ENCODE results near the gene TBR1.

Gene TBR1

DNA sequence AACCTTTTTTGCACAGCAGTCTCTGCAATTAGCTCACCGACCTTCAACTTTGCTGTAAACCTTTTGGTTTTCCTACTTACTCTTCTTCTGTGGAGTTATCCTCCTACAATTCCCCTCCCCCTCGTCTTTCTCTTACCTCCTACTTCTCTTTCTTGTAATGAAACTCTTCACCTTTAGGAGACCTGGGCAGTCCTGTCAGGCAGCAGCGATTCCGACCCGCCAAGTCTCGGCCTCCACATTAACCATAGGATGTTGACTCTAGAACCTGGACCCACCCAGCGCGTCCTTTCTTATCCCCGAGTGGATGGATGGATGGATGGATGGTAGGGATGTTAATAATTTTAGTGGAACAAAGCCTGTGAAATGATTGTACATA, 8.3 kb downstream of the TBR1 start:
- TF ChIP-seq, protein P1, sequence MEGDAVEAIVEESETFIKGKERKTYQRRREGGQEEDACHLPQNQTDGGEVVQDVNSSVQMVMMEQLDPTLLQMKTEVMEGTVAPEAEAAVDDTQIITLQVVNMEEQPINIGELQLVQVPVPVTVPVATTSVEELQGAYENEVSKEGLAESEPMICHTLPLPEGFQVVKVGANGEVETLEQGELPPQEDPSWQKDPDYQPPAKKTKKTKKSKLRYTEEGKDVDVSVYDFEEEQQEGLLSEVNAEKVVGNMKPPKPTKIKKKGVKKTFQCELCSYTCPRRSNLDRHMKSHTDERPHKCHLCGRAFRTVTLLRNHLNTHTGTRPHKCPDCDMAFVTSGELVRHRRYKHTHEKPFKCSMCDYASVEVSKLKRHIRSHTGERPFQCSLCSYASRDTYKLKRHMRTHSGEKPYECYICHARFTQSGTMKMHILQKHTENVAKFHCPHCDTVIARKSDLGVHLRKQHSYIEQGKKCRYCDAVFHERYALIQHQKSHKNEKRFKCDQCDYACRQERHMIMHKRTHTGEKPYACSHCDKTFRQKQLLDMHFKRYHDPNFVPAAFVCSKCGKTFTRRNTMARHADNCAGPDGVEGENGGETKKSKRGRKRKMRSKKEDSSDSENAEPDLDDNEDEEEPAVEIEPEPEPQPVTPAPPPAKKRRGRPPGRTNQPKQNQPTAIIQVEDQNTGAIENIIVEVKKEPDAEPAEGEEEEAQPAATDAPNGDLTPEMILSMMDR (IDR thresholded peaks at IDR 0.05; ENCODE audit: control insufficient read depth, extremely low read depth, insufficient read depth): no peak
- H3K4me3 ChIP-seq (ENCODE audit: low read depth, low read length): no peak overlapping the region
- no peak for DNase-seq (ENCODE audit: low read depth)

DNA sequence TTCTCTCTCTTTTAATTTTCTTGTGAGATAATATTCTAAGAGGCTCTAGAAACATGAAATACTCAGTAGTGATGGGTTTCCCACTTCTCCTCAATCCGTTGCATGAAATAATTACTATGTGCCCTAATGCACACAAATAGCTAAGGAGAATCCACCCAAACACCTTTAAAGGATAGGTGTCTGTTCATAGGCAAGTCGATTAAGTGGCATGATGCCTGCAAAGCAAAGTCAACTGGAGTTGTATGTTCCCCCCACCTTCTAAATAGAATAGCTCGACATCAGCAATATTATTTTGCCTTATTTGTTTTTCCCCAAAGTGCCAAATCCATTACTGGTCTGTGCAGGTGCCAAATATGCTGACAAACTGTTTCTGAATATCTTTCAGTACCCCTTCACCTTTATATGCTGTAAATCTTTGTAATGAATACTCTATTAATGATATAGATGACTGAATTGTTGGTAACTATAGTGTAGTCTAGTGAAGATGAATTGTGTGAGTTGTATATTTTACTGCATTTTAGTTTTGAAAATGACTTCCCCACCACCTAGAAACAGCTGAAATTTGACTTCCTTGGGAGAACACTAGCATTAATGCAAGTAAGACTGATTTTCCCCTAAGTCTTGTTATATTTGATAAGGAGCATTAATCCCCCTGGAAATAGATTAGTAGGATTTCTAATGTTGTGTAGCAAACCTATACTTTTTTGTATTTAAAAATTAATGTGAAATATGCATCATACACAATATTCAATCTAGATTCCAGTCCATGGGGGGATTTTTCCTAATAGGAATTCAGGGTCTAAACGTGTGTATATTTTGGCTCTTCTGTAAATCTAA, 9.0 kb downstream of the TBR1 start:
- TF ChIP-seq, protein P1 (IDR thresholded peaks at IDR 0.05; ENCODE audit: control insufficient read depth, extremely low read depth, insufficient read depth): no peak
- no peak for DNase-seq (ENCODE audit: low read depth)
- no peak overlapping the region for H3K4me3 ChIP-seq (ENCODE audit: low read depth, low read length)

DNA sequence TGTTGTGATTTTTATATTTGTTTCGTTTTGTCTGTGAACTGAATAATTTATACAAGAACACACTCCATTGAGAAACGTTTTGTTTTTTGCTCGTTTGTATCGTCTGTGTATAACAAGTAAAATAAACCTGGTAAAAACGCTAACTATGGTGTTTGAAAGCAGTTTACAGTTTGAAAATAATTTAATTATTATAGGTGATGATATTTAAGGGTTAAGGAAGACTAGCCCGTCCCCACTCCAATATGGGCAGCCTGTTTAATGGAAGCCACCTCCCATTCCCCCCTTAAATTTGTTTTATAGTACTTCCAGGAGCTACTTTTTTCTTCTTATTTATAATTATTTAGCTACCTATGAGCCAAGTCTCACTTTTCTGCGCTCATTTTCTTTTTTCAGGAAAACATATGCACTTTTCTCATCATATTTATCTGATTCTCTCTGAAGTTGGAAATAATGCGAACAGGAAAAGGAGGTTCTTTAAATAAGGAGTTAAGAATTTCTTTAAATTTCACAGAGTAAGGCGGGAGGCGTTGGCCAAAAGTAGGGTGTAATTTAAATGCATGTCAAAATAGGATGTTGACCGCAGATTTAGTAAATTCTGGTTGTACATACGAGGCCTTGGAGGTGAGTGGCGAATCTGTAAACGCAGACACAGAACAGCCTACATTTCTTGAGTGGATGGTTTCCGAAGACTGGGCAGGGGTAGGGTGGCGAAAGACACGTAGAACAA, 9.8 kb downstream of the TBR1 start:
- TF ChIP-seq, protein P1 (IDR thresholded peaks at IDR 0.05; ENCODE audit: control insufficient read depth, extremely low read depth, insufficient read depth): no peak

DNA sequence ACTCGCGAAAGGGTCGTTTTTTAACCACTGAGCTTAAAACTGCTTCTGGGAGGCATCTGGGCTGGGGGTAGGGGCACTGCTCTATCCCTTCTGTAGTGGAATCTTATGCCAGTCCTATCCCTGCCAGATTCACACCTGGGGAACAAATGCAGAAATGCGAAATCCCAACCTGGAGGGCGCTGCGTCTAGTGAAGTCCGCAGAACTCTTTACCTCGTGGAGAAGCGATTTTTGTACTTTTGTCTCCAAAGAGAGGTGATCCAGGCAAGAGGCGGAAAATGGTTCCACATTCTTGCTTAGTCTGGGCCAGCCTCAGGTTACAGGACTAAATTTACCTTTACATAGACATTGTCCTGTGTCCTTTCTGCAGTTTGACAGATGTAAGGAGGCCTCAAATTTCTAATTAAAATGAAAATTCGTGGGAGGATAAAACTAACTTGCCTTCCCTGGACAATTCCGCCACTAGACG, 10.4 kb downstream of the TBR1 start:
- TF ChIP-seq, protein P1 (IDR thresholded peaks at IDR 0.05; ENCODE audit: control insufficient read depth, extremely low read depth, insufficient read depth): no peak
- no peak for DNase-seq (ENCODE audit: low read depth)
- H3K4me3 ChIP-seq (ENCODE audit: low read depth, low read length): no peak overlapping the region

More for the DNA sequence above, 9.8 kb downstream of the TBR1 start:
- no peak for DNase-seq (ENCODE audit: low read depth)
- H3K4me3 ChIP-seq (ENCODE audit: low read depth, low read length): no peak overlapping the region

DNA sequence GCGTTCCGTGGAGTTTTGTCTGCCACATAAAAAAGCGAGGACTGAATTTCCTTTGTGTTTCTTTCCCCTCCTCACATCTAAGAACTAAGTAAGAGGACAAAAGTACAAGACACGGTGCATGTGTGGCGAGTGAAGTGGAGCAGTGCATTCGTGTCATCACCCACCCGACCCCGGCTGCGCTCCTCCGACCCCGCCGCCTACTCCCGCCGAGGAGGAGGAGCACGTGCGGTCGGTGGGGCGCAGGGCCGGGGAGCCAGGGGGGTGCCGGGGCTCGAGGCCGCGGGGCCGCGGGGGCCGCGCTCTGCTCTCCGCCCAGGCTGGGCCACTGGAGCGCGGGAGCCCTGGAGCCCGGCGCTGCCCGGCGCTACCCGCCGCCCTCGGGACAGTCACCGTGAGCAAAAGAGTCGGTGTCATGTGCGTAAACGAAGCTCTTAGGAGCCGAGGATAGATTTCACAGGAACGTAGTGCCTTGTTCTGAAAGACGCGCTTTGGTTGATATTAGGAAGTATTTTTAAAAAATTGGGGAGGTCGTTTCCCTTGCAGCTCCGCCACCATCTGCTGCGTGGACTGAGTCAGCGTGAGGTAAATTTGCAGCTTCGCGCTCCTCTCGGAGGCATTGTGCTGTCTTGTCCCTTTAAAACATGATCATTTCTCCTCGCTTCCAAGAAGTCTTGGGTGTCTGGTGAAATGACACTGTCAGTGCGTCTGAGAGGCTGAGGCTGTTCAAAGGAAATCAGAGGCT, 11.0 kb downstream of the TBR1 start:
- TF ChIP-seq, protein P1 (IDR thresholded peaks at IDR 0.05; ENCODE audit: control insufficient read depth, extremely low read depth, insufficient read depth): no peak
- H3K4me3 ChIP-seq (ENCODE audit: low read depth, low read length): no peak overlapping the region
- no peak for DNase-seq (ENCODE audit: low read depth)

DNA sequence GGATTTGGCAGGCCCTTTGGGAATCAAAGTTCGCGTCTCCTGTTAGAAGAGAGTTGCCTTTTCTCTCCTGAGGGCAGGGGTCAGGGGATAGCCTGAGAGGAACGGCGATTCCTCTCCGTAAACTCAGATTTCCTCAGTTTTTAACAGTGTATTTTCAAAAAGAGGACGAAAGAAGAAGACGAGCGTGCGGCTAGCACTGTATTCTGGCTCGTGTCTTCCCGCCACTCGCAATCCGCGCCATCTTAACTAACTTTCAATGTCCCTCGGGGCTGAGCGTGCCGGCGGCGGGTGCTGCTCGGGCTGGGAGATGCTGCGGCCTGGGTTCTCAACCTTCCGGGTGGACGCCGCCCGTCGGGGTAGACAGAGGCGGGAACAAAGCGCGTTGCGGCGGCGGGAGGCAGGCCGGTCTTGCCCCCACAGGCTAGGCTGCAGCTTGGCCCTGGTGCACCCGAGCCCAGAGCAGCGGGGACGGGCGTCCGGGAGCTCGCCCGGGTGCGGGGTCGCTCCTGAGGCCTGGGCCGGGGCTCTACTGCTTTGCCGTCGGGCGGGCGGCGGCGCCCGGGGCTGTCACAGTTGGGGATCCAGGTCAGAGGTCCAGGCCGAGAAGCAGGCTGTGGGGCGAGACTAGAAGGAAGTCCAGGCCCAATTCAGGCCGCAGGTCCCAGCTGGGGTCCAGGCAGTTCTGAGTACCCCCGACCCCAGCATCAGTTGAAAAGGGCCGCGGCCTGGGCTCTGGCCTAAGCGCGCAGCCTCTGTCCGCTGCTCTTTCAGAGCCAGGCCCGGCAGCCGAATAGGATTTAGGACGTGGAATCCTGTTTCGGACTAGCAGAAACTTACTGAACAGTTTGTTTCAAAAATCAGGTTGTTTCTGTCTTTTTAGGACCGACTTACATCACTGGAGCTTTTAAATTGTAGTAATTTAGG, 11.8 kb downstream of the TBR1 start:
- TF ChIP-seq, protein P1 (IDR thresholded peaks at IDR 0.05; ENCODE audit: control insufficient read depth, extremely low read depth, insufficient read depth): no peak
- H3K4me3 ChIP-seq (ENCODE audit: low read depth, low read length): no peak overlapping the region
- DNase-seq (ENCODE audit: low read depth): no peak

All from LNCaP clone FGC (cell line).